ENCODE results near the gene LMO7. TPM values are rescaled to one million over a fixed set of nuclear protein-coding genes. Genes with fewer than 3 reads are reported as not detected.

LMO7 gene
- total RNA-seq, 1 experiment from 2014 or later, result 20.4 TPM

- no CpG with 5 or more reads among the region's 9 CpGs for WGBS (ENCODE audit: extremely low coverage, insufficient read length, low lambda C conversion rate)
- H2BK15ac ChIP-seq (ENCODE audit: low read depth, low read length), result no peak overlapping the region
- H3K9ac ChIP-seq (ENCODE audit: extremely low read depth, insufficient read length, low read length), result no peak overlapping the region
- H3K14ac ChIP-seq (ENCODE audit: insufficient read depth, low read length), result no peak overlapping the region
- no peak overlapping the region for H3K4me3 Mint-ChIP-seq
- no peak overlapping the region for H2BK5ac ChIP-seq (ENCODE audit: insufficient read length, low read length)
- no peak overlapping the region for H3K27ac Mint-ChIP-seq
- H2BK12ac ChIP-seq (ENCODE audit: insufficient read length, low read depth, low read length), result no peak overlapping the region
- H3T11ph ChIP-seq (ENCODE audit: low read length), result no peak overlapping the region
- H3K27me3 ChIP-seq (ENCODE audit: insufficient read depth, low read length), result no peaks in the 10 kb centered on the region
- H3K36me3 Mint-ChIP-seq (ENCODE audit: insufficient read depth in 1 of 3, low read depth in 3 of 3), result peaks cover 0 to 7% (median 0%) of the 10 kb centered on the region in 3 experiments; a peak in 1 of 7 replicates
- H4K5ac ChIP-seq (ENCODE audit: insufficient read length, low read depth, low read length), result no peak overlapping the region
- no peaks in the 10 kb centered on the region for H3K27me3 Mint-ChIP-seq (ENCODE audit: low read depth)
- H3K9me3 ChIP-seq (ENCODE audit: control insufficient read depth, low read depth, low read length), result no peaks in the 10 kb centered on the region
- H4K8ac ChIP-seq (replicated peaks; ENCODE audit: insufficient read length, low read depth, low read length), result no peak overlapping the region
- no peak overlapping the region for H2BK20ac ChIP-seq (ENCODE audit: low read depth, low read length, poor library complexity, severe bottlenecking)
- H3K4me1 Mint-ChIP-seq, result peaks cover 12 to 21% of the 10 kb centered on the region in 2 experiments
- DNase-seq, result no peak
- no peak overlapping the region for H3K4ac ChIP-seq (ENCODE audit: low read depth, low read length)
- no peak overlapping the region for H3K23ac ChIP-seq (ENCODE audit: insufficient read length, low read depth, low read length)
- H3K23me2 ChIP-seq (ENCODE audit: insufficient read length, low read depth, low read length, poor library complexity, severe bottlenecking), result no peaks in the 10 kb centered on the region
- H4K20me1 ChIP-seq (ENCODE audit: control insufficient read depth, insufficient read depth, insufficient read length), result no peaks in the 10 kb centered on the region
- no peak overlapping the region for H3K4me2 ChIP-seq (ENCODE audit: insufficient read depth, insufficient read length, low read length)
- H2AK5ac ChIP-seq (ENCODE audit: insufficient read length, low read length), result no peak overlapping the region
- H2AFZ ChIP-seq (ENCODE audit: low read length), result no peak overlapping the region
- H3K18ac ChIP-seq (ENCODE audit: insufficient read length, low read depth, low read length), result no peak overlapping the region
- no peak overlapping the region for H3K27ac ChIP-seq (ENCODE audit: insufficient read length, low read depth, low read length)
- H3K9me3 Mint-ChIP-seq, result no peaks in the 10 kb centered on the region
- peaks cover 5% of the 10 kb centered on the region; the same call in 1 of the 2 replicates for H3K4me1 ChIP-seq (ENCODE audit: insufficient read depth, low read length)
- no peak for TF ChIP-seq CTCF (conservative IDR thresholded peaks at IDR 0.05)
- H3K79me1 ChIP-seq (ENCODE audit: insufficient read depth, low read depth, low read length, poor library complexity, severe bottlenecking), result no peaks in the 10 kb centered on the region
- H3K79me2 ChIP-seq (ENCODE audit: insufficient read depth, low read length), result no peaks in the 10 kb centered on the region
- no peak overlapping the region for H4K91ac ChIP-seq (ENCODE audit: insufficient read length, low read depth, low read length)
- H3K56ac ChIP-seq (ENCODE audit: insufficient read length, low read depth, low read length), result no peak overlapping the region
- H2BK120ac ChIP-seq (ENCODE audit: low read depth, low read length, poor library complexity, severe bottlenecking), result no peak overlapping the region
Observed at GRCh38 chr13:75818179-75818967, 182.2 kb downstream of the LMO7 start.
